AG04450 (cell line): Measurements from ENCODE around the gene MECP2. TPM values are rescaled to one million over a fixed set of nuclear protein-coding genes. Genes with fewer than 3 reads are reported as not detected.

Source experiments
- CTCF ChIA-PET: fragments of 300-600, 350-600 bp; formaldehyde crosslinking; extraction: SDS; loops from one replicate; lab custom pipeline; 2022; ENCODE audit warnings: antibody characterized with exemption, inconsistent platforms; lab: Charles Lee
- POLR2A ChIA-PET: fragments of 350-600 bp; formaldehyde crosslinking; extraction: SDS; loops from one replicate; lab custom pipeline; 2021; ENCODE audit warnings: antibody characterized with exemption, inconsistent platforms; lab: Yijun Ruan, JAX
- DNase-seq: peaks from one replicate; pipeline ENCODE4 v3.0.0-alpha.2; 2011; ENCODE audit warnings: low read depth, low spot score
- H3K27ac ChIP-seq: one replicate; pipeline ENCODE4 v1.5.1; 2012; ENCODE audit warnings: low read depth, low read length, control low read depth
- H3K27me3 ChIP-seq: one replicate; pipeline ENCODE4 v1.6.0; 2012; ENCODE audit warnings: low read length; ENCODE audit not compliant: control insufficient read depth, insufficient read depth
- H3K4me3 ChIP-seq: 2 replicates; pipeline ENCODE4 v1.5.1; 2011; ENCODE audit warnings: mild to moderate bottlenecking, low read depth, low read length, control low read depth
- H3K9me3 ChIP-seq: 2 replicates; pipeline ENCODE4 v1.5.1; 2012; ENCODE audit warnings: low read length; ENCODE audit not compliant: control insufficient read depth, insufficient read depth
- polyA plus RNA-seq: library from polyadenylated mRNA; depleted of rRNA; stranded (reverse); fragments of >200 nt; gene quantifications from 2 replicates; pipeline ENCODE4 v1.2.3, GENCODE V29; 2011
- TF ChIP-seq, protein P1 (sequence below): IDR thresholded peaks from 2 replicates; pipeline ENCODE4 v1.5.1; 2011; ENCODE audit warnings: low read depth, low read length, control low read depth, inconsistent platforms

MECP2 gene
- polyA plus RNA-seq, 1 experiment = 12.8 TPM

DNA sequence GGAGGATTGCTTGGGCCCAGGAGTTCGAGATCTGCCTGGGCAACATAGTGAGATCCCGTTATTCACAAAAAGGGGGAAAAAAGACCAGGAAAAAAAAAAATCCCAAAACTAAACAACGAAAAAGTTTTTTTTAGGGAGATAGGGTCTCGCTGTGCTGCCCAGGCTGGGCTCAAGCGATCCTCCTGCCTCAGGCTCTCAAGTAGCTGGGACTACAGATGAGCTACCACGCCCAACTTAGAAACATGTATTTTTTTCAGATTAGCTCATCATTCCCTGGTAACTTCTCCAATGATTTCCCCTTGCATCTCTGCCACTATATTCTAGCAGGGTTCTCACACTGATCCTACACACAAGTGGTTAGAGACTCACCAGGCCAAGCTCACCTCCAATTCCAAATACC lies 53.4 kb downstream of the MECP2 start:
- TF ChIP-seq, protein P1, sequence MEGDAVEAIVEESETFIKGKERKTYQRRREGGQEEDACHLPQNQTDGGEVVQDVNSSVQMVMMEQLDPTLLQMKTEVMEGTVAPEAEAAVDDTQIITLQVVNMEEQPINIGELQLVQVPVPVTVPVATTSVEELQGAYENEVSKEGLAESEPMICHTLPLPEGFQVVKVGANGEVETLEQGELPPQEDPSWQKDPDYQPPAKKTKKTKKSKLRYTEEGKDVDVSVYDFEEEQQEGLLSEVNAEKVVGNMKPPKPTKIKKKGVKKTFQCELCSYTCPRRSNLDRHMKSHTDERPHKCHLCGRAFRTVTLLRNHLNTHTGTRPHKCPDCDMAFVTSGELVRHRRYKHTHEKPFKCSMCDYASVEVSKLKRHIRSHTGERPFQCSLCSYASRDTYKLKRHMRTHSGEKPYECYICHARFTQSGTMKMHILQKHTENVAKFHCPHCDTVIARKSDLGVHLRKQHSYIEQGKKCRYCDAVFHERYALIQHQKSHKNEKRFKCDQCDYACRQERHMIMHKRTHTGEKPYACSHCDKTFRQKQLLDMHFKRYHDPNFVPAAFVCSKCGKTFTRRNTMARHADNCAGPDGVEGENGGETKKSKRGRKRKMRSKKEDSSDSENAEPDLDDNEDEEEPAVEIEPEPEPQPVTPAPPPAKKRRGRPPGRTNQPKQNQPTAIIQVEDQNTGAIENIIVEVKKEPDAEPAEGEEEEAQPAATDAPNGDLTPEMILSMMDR = no peak
- no peak overlapping the region for H3K4me3 ChIP-seq
- no peaks in the 10 kb centered on the region for H3K27me3 ChIP-seq
- CTCF ChIA-PET = no interaction called here
- H3K9me3 ChIP-seq = no peaks in the 10 kb centered on the region
- no peak overlapping the region for H3K27ac ChIP-seq
- POLR2A ChIA-PET = interaction anchor here (0.6 kb wide), 1 partner anchor 34 kb away, joined by 3 read pairs; no protein-coding TSS in a partner anchor
- DNase-seq = no peak

DNA sequence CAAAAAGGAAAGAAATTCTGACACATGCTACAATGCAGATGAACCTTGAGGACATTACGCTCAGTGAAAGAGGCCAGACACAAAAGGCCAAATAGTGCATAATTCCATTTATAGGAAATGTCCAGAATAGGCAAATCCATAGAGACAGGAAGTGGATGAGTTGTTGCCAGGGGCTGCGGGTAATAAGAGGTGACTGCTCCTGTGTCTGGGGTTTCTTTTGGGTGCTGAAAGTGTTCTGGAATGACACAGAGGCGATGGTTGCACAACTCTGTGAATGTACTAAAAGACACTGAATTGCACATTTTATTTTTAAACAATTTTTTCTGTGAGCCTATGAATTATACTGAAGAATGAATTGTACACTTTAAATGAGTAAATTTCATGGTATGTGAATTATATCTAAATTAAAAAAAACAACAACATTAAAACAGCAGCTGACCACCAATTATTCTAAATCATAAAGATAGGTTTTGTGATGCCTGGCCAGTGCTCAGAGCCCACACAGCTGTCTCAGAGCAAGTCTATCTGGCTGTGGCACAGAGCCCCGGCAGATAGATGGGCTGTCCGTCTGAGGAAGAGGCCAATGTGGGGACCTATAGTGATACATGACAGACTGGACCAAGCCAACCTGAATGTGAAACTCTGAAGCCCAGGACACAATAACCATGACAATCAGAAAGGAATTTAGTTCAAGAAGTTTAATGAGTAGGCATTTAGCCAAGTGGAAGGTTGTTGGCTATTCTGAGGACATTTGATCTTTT lies 54.3 kb downstream of the MECP2 start:
- H3K27ac ChIP-seq = peak overlapping the region; percentile 39
- TF ChIP-seq, protein P1 = no peak
- H3K4me3 ChIP-seq = no peak overlapping the region
- POLR2A ChIA-PET = no interaction called here
- CTCF ChIA-PET = interaction anchor here (0.6 to 0.7 kb wide), 2 partner anchors 9 to 329 kb away, joined by 4 to 5 read pairs; no protein-coding TSS in a partner anchor
- no peak for DNase-seq
- H3K9me3 ChIP-seq = no peaks in the 10 kb centered on the region
- H3K27me3 ChIP-seq = no peaks in the 10 kb centered on the region

DNA sequence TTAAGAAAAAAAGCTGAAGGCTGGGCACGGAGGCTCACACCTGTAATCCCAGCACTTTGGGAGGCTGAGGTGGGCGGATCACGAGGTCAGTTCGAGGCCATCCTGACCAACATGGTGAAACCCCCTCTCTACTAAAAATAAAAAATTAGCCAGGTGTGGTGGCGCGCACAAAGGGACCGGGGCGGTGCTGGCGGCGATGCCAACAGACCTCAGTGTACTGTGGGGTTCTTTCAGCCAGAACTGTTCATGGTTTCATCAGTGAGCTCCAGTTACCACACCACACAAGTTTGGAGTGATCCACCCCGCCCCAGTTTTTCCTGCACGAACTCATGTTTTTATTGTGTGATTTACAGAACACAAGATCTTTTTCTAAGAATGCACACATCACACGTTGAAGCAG lies 56.7 kb downstream of the MECP2 start:
- Histone ChIP-seq H3K27me3 (no peaks in the 10 kb centered on the region), H3K9me3 (no peaks in the 10 kb centered on the region), H3K4me3 (no peak overlapping the region), H3K27ac (peak overlapping the region; percentile 73)
- POLR2A ChIA-PET = interaction anchor here (1.0 to 1.3 kb wide), 4 partner anchors 19 to 27 kb away, joined by 3 to 4 read pairs (median 4); partner anchors contain the start of gene IRAK1
- CTCF ChIA-PET = interaction anchor here (0.8 kb wide), 1 partner anchor 333 kb away, joined by 3 read pairs; no protein-coding TSS in a partner anchor
- TF ChIP-seq, protein P1 = no peak
- no peak for DNase-seq

DNA sequence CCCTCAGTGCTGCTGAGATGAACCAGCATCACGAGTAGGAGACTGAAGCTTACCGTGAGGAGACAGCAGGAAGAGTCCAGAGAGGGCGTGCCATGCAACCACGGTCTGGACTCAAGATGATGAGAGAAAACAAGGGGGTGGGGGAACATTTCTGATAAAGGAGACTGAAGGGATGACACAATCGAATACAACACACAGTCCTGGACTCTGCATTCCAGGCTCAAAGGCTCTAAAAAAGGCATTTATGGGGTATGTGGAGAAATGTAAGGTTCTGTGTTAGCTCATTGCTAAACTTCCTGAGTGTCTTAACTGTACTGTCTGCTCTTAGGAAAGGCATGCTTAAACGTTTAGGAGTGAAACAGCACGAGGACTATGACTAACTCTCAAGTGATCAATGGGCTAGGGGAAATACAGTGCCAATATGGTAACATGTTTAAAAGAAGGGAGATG lies 57.2 kb downstream of the MECP2 start:
- Histone ChIP-seq H3K27me3 (no peaks in the 10 kb centered on the region), H3K4me3 (no peak overlapping the region), H3K9me3 (no peaks in the 10 kb centered on the region), H3K27ac (peak overlapping the region; percentile 89)
- ChIA-PET CTCF (interaction anchor here (0.8 to 1.1 kb wide), 4 partner anchors 9 to 333 kb away, joined by 3 read pairs; no protein-coding TSS in a partner anchor), POLR2A (interaction anchor here (0.8 to 1.3 kb wide), 5 partner anchors 20 to 36 kb away, joined by 3 to 4 read pairs (median 3); partner anchors contain the start of gene IRAK1)
- TF ChIP-seq, protein P1 = no peak
- peak; percentile 45 for DNase-seq

DNA sequence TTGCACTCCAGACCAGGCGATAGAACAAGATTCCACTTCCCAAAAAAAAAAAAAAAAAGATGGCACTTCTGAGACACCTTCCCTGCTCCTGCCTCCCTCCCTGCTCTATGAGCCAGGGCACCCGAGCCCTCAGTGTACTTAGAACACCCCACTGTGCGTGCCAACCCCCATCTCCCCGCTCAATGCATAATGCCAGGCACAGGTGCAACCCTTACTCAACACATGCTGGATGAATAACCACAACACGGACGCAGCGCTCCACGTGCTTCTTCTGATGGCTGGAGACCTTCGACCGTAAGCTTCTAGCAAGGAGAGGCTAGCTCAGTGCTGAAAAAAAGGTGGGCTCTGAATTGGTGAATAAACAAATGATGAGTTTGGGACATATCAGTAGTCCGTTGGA lies 57.9 kb downstream of the MECP2 start:
- no peaks in the 10 kb centered on the region for H3K9me3 ChIP-seq
- CTCF ChIA-PET = interaction anchor here (1.0 to 1.1 kb wide), 2 partner anchors 10 to 25 kb away, joined by 3 read pairs; no protein-coding TSS in a partner anchor
- H3K27me3 ChIP-seq = no peaks in the 10 kb centered on the region
- DNase-seq = no peak
- TF ChIP-seq, protein P1 = no peak
- POLR2A ChIA-PET = interaction anchor here (1.2 to 1.3 kb wide), 2 partner anchors 20 to 21 kb away, joined by 3 to 4 read pairs; no protein-coding TSS in a partner anchor
- no peak overlapping the region for H3K4me3 ChIP-seq
- peak overlapping the region; percentile 89 for H3K27ac ChIP-seq
